ENCODE data around the gene ADGRG1.

The ADGRG1 gene

GRCh38 chr16:57699899-57700298 is 71.5 kb downstream of the ADGRG1 start:
- no peak for TF ChIP-seq ZFX (IDR thresholded peaks at IDR 0.05; ENCODE audit: borderline replicate concordance)
- TF ChIP-seq CTCF (IDR thresholded peaks at IDR 0.05), result no peak
- H3K27ac ChIP-seq, result no peak overlapping the region

GRCh38 chr16:57700781-57701551 is 72.5 kb downstream of the ADGRG1 start:
- TF ChIP-seq CTCF (IDR thresholded peaks at IDR 0.05) (no peak), ZFX (IDR thresholded peaks at IDR 0.05; ENCODE audit: borderline replicate concordance) (no peak)
- no peak overlapping the region for H3K27ac ChIP-seq

- TF ChIP-seq ZFX (IDR thresholded peaks at IDR 0.05; ENCODE audit: borderline replicate concordance), result no peak
- no peak for TF ChIP-seq CTCF (IDR thresholded peaks at IDR 0.05)
- no peak overlapping the region for H3K27ac ChIP-seq
These were observed 73.4 kb downstream of the ADGRG1 start for GRCh38 chr16:57701759-57702371.

- no peak for TF ChIP-seq CTCF (IDR thresholded peaks at IDR 0.05)
- TF ChIP-seq ZFX (IDR thresholded peaks at IDR 0.05; ENCODE audit: borderline replicate concordance), result no peak
These were observed 75.1 kb downstream of the ADGRG1 start for GRCh38 chr16:57703416-57704010.

GRCh38 chr16:57704011-57704904 is 75.8 kb downstream of the ADGRG1 start:
- TF ChIP-seq ZFX (IDR thresholded peaks at IDR 0.05; ENCODE audit: borderline replicate concordance), result no peak
- no peak for TF ChIP-seq CTCF (IDR thresholded peaks at IDR 0.05)
- H3K27ac ChIP-seq, result peak overlapping the region; percentile 89

More at GRCh38 chr16:57703416-57704010, 75.1 kb downstream of the ADGRG1 start:
- H3K27ac ChIP-seq, result peak overlapping the region; percentile 89

- peak overlapping the region; percentile 89 for H3K27ac ChIP-seq
- TF ChIP-seq CTCF (IDR thresholded peaks at IDR 0.05) (no peak), ZFX (IDR thresholded peaks at IDR 0.05; ENCODE audit: borderline replicate concordance) (no peak)
These were observed 76.7 kb downstream of the ADGRG1 start for GRCh38 chr16:57704905-57705852.
